ENCODE measurements around the gene THRSP.
"Not testable (repeated sequence)": the region's sequence is repeated elsewhere in the genome, so short reads cannot be mapped to it uniquely, and the experiment has no call there.

Gene THRSP

DNA sequence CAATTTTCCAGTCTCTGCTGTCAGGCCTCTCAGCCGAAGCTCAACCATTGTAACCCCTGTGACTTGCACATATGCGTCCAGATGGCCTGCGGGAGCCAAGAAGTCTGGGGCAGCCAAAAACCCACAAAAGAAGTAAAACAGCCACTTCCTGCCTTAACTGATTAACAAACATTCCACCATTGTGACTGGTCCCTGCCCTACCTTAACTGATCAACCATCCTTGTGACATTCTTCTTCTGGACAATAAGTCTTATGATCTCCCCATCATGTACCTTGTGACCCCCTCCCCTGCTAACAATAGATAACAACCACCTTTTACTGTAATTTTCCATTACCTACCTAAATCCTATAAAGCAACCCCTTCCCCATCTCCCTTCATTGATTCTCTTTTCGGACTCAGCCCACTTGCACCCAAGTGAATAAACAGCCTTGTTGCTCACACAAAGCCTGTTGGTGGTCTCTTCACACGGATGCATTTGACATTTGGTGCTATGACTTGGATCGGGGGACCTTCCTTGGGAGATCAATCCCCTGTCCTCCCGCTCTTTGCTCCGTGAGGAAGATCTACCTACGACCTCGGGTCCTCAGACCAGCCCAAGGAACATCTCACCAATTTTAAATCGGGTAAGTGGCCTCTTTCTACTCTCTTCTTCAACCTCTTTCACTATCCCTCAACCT lies 17.3 kb downstream of the THRSP start:
- H3K4me3 ChIP-seq (replicated peaks; ENCODE audit: low read depth, low read length) = no peak overlapping the region
- TF ChIP-seq, protein P1, sequence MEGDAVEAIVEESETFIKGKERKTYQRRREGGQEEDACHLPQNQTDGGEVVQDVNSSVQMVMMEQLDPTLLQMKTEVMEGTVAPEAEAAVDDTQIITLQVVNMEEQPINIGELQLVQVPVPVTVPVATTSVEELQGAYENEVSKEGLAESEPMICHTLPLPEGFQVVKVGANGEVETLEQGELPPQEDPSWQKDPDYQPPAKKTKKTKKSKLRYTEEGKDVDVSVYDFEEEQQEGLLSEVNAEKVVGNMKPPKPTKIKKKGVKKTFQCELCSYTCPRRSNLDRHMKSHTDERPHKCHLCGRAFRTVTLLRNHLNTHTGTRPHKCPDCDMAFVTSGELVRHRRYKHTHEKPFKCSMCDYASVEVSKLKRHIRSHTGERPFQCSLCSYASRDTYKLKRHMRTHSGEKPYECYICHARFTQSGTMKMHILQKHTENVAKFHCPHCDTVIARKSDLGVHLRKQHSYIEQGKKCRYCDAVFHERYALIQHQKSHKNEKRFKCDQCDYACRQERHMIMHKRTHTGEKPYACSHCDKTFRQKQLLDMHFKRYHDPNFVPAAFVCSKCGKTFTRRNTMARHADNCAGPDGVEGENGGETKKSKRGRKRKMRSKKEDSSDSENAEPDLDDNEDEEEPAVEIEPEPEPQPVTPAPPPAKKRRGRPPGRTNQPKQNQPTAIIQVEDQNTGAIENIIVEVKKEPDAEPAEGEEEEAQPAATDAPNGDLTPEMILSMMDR (IDR thresholded peaks at IDR 0.05; ENCODE audit: low read depth, low read length, missing control alignments) = no peak
- DNase-seq (ENCODE audit: extremely low read depth, low read depth) = no peak

DNA sequence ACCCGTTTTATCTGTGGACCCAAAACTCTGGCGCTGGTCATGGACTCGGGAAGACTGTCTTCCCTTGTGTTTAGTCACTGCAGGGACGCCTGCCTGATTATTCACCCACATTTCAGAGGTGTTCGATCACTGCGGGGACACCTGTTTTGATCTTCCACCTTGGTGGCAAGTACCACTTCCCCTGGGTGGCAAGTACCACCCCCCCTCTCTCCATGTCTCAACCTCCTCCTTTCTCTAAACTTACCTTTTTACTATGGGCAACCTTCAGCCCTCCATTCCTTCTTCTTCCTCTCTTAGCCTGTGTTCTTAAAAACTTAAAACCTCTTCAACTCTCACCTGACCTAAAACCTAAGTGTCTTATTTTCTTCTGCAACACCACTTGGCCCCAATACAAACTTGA lies 17.9 kb downstream of the THRSP start:
- H3K4me3 ChIP-seq (replicated peaks; ENCODE audit: low read depth, low read length) = no peak overlapping the region
- TF ChIP-seq, protein P1 (IDR thresholded peaks at IDR 0.05; ENCODE audit: low read depth, low read length, missing control alignments) = no peak
- DNase-seq (ENCODE audit: extremely low read depth, low read depth) = no peak

DNA sequence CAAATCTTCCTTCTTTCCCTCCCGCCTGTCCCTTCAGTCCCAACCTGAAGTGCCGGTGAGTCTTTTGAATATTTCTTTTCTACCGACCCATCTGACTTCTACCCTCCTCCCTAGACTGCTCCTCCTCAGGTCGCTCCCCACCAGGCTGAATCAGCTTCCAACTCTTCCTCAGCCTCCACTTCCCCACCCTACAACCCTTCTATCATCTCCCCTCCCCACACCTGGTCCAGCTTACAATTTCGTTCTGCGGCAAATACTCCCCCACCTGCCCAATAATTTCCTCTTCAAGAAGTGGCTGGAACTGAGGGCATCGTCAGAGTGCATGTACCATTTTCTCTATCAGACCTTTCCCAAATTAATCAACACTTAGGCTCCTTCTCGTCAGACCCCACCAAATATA lies 18.5 kb downstream of the THRSP start:
- no peak for DNase-seq (ENCODE audit: extremely low read depth, low read depth)
- TF ChIP-seq, protein P1 (IDR thresholded peaks at IDR 0.05; ENCODE audit: low read depth, low read length, missing control alignments) = no peak
- no peak overlapping the region for H3K4me3 ChIP-seq (replicated peaks; ENCODE audit: low read depth, low read length)

DNA sequence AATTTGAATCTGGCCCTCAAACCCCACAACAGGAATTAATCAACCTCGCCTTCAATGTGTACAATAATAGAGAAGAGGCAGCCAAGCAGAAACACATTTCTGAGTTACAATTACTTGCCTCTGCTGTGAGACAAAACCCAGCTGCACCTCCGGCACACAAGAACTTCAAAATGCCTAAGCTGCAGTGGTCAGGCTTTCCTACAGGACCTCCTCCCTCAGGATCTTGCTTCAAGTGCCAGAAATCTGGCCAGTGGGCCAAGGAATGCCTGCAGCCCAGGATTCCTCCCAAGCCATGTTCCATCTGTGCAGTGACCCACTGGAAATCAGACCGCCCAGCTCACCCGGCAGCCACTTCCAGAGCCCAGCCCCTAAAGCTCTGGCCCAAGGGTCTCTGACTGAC lies 19.4 kb downstream of the THRSP start:
- no peak for DNase-seq (ENCODE audit: extremely low read depth, low read depth)
- TF ChIP-seq, protein P1 (IDR thresholded peaks at IDR 0.05; ENCODE audit: low read depth, low read length, missing control alignments) = no peak
- H3K4me3 ChIP-seq (replicated peaks; ENCODE audit: low read depth, low read length) = no peak overlapping the region

DNA sequence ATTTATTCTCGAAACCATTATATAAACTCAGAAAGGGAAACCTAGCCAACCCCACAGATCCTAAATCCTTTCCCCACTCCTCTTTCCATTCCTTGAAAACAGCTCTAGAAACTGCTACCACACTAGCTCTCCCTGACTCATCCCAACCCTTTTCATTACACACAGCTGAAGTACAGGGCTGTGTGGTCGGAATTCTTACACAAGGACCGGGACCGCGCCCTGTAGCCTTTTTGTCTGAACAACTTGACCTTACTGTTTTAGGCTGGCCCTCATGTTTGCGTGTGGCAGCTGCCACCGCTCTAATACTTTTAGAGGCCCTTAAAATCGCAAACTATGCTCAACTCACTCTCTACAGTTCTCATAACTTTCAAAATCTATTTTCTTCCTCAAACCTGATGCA lies 20.8 kb downstream of the THRSP start:
- H3K4me3 ChIP-seq (replicated peaks; ENCODE audit: low read depth, low read length); DNase-seq (ENCODE audit: extremely low read depth, low read depth): not testable (repeated sequence)

DNA sequence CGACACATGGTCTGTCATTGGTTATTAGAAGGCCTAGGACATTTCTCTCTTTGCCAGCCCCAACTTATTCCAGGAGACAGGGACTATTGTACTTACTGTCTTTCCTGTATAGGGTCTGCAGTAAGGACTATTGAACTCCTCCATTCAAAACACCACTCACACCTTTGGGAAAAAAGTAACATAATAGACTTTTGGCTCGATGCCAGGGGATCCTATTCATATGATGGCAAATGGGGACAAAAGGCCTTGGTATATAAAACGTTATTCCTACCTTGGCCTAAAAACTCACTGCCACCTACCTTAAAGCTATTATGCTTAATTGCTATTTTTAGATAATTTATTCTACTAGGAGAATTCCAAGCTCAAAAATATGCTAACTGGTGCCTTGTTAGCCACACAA lies 22.3 kb downstream of the THRSP start:
- TF ChIP-seq, protein P1 (IDR thresholded peaks at IDR 0.05; ENCODE audit: low read depth, low read length, missing control alignments) = no peak
- no peak for DNase-seq (ENCODE audit: extremely low read depth, low read depth)

DNA sequence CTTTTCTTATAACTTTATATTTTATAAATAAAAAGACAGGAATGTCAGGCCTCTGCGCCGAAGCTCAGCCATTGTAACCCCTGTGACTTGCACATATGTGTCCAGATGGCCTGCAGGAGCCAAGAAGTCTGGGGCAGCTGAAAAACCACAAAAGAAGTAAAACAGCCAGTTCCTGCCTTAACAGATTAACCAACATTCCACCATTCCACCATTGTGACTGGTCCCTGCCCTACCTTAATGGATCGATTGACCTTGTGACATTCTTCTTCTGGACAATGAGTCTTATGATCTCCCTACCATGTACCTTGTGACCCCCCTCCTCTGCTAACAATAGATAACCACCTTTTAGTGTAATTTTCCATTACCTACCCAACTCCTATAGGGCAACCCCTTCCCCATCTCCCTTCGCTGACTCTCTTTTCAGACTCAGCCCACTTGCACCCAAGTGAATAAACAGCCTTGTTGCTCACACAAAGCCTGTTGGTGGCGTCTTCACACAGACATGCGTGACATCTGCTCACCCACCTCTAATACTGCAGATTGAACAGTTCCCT lies 22.9 kb downstream of the THRSP start:
- not testable (repeated sequence) for DNase-seq (ENCODE audit: extremely low read depth, low read depth); H3K4me3 ChIP-seq (replicated peaks; ENCODE audit: low read depth, low read length)

More for the DNA sequence above, 22.3 kb downstream of the THRSP start:
- no peak overlapping the region for H3K4me3 ChIP-seq (replicated peaks; ENCODE audit: low read depth, low read length)

DNA sequence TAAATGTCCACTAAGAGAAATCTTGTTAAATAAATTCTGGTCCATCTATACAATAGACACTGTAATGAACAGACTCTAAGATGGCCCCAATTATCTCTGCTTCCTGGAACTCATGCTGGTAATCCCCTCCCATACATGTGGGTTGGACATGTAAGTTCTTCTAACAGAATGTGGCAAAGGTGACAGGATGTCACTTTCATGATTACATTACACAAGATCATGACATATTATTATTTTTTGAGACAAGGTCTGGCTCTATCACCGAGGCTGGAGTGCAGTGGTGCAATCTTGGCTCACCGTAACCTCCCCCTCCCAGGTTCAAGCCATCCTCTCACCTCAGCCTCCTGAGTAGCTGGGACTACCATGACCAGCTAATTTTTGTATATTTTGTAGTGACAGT lies 30.6 kb downstream of the THRSP start:
- no peak for DNase-seq (ENCODE audit: extremely low read depth, low read depth)
- TF ChIP-seq, protein P1 (IDR thresholded peaks at IDR 0.05; ENCODE audit: low read depth, low read length, missing control alignments) = no peak
- H3K4me3 ChIP-seq (replicated peaks; ENCODE audit: low read depth, low read length) = no peak overlapping the region

Data from HFF-Myc (cell line).